HS-27A (cell line): ENCODE measurements around the gene BRWD1.

ENCODE experiments used
- DNase-seq: peaks from one replicate; pipeline ENCODE4 v3.0.0-alpha.2; 2012; ENCODE audit warnings: low read depth, missing footprints

BRWD1 gene

GRCh38 chr21:39313571-39314142 lies at the start of gene BRWD1:
BRWD1 (minus strand) TSS chr21:39313632; CDS start chr21:39313491, 141 bp downstream.
- peak; percentile 73 for DNase-seq

- DNase-seq = no peak
These were observed 49.3 kb upstream of the BRWD1 start for GRCh38 chr21:39362733-39363132.

GRCh38 chr21:39359382-39359781 lies 46.0 kb upstream of the BRWD1 start:
- DNase-seq = no peak

- no peak for DNase-seq
These were observed 39.9 kb upstream of the BRWD1 start for GRCh38 chr21:39353295-39353694.

- no peak for DNase-seq
These were observed 36.9 kb upstream of the BRWD1 start for GRCh38 chr21:39350094-39351005.

- peak; percentile 93 for DNase-seq
These were observed 36.0 kb upstream of the BRWD1 start for GRCh38 chr21:39349211-39350093.

- peak; percentile 49 for DNase-seq
These were observed 35.2 kb upstream of the BRWD1 start, which contains the start of gene HMGN1 for GRCh38 chr21:39348355-39349210. HMGN1 (minus strand) TSS chr21:39349088; CDS start chr21:39348917, 171 bp downstream.

GRCh38 chr21:39348040-39348354 lies 34.6 kb upstream of the BRWD1 start:
- DNase-seq = no peak

GRCh38 chr21:39347537-39347936 lies 34.1 kb upstream of the BRWD1 start:
- DNase-seq = no peak

- DNase-seq = no peak
These were observed 33.4 kb upstream of the BRWD1 start for GRCh38 chr21:39346671-39347331.

GRCh38 chr21:39346206-39346605 lies 32.8 kb upstream of the BRWD1 start:
- no peak for DNase-seq

GRCh38 chr21:39345440-39345839 lies 32.0 kb upstream of the BRWD1 start:
- no peak for DNase-seq

- DNase-seq = no peak
These were observed 31.4 kb upstream of the BRWD1 start for GRCh38 chr21:39344848-39345247.

- no peak for DNase-seq
These were observed 28.0 kb upstream of the BRWD1 start for GRCh38 chr21:39341249-39341923.

- DNase-seq = no peak
These were observed 27.3 kb upstream of the BRWD1 start for GRCh38 chr21:39340687-39341086.

- DNase-seq = no peak
These were observed 25.8 kb upstream of the BRWD1 start for GRCh38 chr21:39339231-39339630.

GRCh38 chr21:39336457-39337008 lies 23.1 kb upstream of the BRWD1 start:
- DNase-seq = no peak

GRCh38 chr21:39334611-39335010 lies 21.2 kb upstream of the BRWD1 start:
- no peak for DNase-seq

GRCh38 chr21:39332175-39332574 lies 18.7 kb upstream of the BRWD1 start:
- no peak for DNase-seq

GRCh38 chr21:39330001-39330400 lies 16.6 kb upstream of the BRWD1 start:
- DNase-seq = no peak
